Right lobe of liver (tissue), 4 donors: ENCODE results near the gene CSNK1G2.

Experiments
- POLR2A ChIP-seq: fragments of 450-650 bp; IDR thresholded peaks from one replicate; pipeline ENCODE4 v1.6.1; 2017; ENCODE audit warnings: antibody characterized with exemption, mild to moderate bottlenecking
- TF ChIP-seq, protein P1 (sequence below), 4 donors: fragments of 200-600 bp in 3 of 4; fragments of 450-650 bp in 1 of 4; IDR thresholded peaks; one replicate each; pipeline versions ENCODE4 v1.5.1 to v1.8.0; 2016 to 2022; ENCODE audit warnings: antibody characterized with exemption in 4 of 4, mild to moderate bottlenecking in 2 of 4
- donor health status: DM: no; HTN: no; CAD: no.
- donor health status: DM: no; HTN: no; CAD: no.
- donor health status: DM: no; HTN: yes; CAD: no.

DNA sequence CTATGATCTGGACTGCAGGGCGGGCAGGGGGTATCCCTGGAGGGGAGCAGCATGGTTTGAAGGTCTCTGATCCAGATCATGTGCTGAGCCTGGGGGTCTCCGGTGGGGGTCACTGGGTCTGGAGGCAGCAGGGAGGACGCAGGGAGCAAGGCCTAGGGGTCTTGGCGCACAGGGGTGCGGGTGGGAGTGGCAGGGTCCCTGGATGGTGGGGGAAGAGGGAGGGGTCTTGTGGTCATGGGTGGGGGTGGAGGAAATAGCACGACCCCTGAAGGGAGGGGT lies 72.7 kb downstream of the CSNK1G2 start:
- TF ChIP-seq, protein P1, sequence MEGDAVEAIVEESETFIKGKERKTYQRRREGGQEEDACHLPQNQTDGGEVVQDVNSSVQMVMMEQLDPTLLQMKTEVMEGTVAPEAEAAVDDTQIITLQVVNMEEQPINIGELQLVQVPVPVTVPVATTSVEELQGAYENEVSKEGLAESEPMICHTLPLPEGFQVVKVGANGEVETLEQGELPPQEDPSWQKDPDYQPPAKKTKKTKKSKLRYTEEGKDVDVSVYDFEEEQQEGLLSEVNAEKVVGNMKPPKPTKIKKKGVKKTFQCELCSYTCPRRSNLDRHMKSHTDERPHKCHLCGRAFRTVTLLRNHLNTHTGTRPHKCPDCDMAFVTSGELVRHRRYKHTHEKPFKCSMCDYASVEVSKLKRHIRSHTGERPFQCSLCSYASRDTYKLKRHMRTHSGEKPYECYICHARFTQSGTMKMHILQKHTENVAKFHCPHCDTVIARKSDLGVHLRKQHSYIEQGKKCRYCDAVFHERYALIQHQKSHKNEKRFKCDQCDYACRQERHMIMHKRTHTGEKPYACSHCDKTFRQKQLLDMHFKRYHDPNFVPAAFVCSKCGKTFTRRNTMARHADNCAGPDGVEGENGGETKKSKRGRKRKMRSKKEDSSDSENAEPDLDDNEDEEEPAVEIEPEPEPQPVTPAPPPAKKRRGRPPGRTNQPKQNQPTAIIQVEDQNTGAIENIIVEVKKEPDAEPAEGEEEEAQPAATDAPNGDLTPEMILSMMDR (IDR thresholded peaks at IDR 0.05) = no peak
- TF ChIP-seq POLR2A = no peak
